GM23248 (cell line): ENCODE data around the gene KSR2. TPM values are rescaled to one million over a fixed set of nuclear protein-coding genes. Genes with fewer than 3 reads are reported as not detected.
"Not testable (repeated sequence)": the region's sequence is repeated elsewhere in the genome, so short reads cannot be mapped to it uniquely, and the experiment has no call there.

Experiments
- DNase-seq: peaks from one replicate; pipeline ENCODE4 v3.0.0-alpha.2; 2015
- H2AFZ ChIP-seq: fragments of 200-600 bp; sonication (generic); 2 replicates; pipeline ENCODE4 v1.6.1; 2016; ENCODE audit warnings: antibody characterized with exemption
- H3F3A ChIP-seq: fragments of 200-600 bp; sonication (generic); 2 replicates; pipeline ENCODE4 v1.6.1; 2016; ENCODE audit warnings: mild to moderate bottlenecking, antibody characterized with exemption, mixed run types; ENCODE audit not compliant: insufficient read depth
- H3K27ac ChIP-seq: fragments of 200-600 bp; sonication (generic); 2 replicates; pipeline ENCODE4 v1.5.1; 2016; ENCODE audit warnings: mild to moderate bottlenecking
- H3K27me3 ChIP-seq: fragments of 200-600 bp; sonication (generic); replicated peaks from 2 replicates; pipeline ENCODE4 v1.6.1; 2016; ENCODE audit warnings: mild to moderate bottlenecking; ENCODE audit not compliant: insufficient read depth
- H3K36me3 ChIP-seq: fragments of 200-600 bp; sonication (generic); 2 replicates; pipeline ENCODE4 v1.6.1; 2016; ENCODE audit warnings: low read depth, mild to moderate bottlenecking
- H3K4me1 ChIP-seq: fragments of 200-600 bp; sonication (generic); 2 replicates; pipeline ENCODE4 v1.6.1; 2016; ENCODE audit warnings: mild to moderate bottlenecking; ENCODE audit not compliant: insufficient read depth
- H3K4me2 ChIP-seq: fragments of 200-600 bp; sonication (generic); one replicate; pipeline ENCODE4 v1.6.1; 2016; ENCODE audit warnings: mild to moderate bottlenecking; ENCODE audit not compliant: unreplicated experiment
- H3K4me3 ChIP-seq: fragments of 200-600 bp; sonication (generic); 2 replicates; pipeline ENCODE4 v1.5.1; 2016; ENCODE audit warnings: mild to moderate bottlenecking
- H3K79me2 ChIP-seq: fragments of 200-600 bp; sonication (generic); 2 replicates; pipeline ENCODE4 v1.6.1; 2016; ENCODE audit warnings: mild to moderate bottlenecking; ENCODE audit not compliant: insufficient read depth
- H3K9ac ChIP-seq: fragments of 200-600 bp; sonication (generic); 2 replicates; pipeline ENCODE4 v1.6.1; 2016; ENCODE audit warnings: mild to moderate bottlenecking
- H3K9me2 ChIP-seq: fragments of 200-600 bp; sonication (generic); 2 replicates; pipeline ENCODE4 v1.6.1; 2016; ENCODE audit warnings: mixed run types, mild to moderate bottlenecking, moderate library complexity; ENCODE audit not compliant: insufficient read depth
- H3K9me3 ChIP-seq: fragments of 200-600 bp; sonication (generic); one replicate; pipeline ENCODE4 v1.6.1; 2017; ENCODE audit warnings: low read depth
- H4K20me1 ChIP-seq: fragments of 200-600 bp; sonication (generic); 2 replicates; pipeline ENCODE4 v1.6.0; 2016; ENCODE audit not compliant: insufficient read depth
- EZH2 ChIP-seq: fragments of 200-600 bp; sonication (generic); IDR thresholded peaks from 2 replicates; pipeline ENCODE4 v1.6.1; 2018; ENCODE audit warnings: antibody characterized with exemption, mild to moderate bottlenecking; ENCODE audit not compliant: insufficient read depth, poor library complexity, severe bottlenecking
- EZH2phosphoT487 ChIP-seq: fragments of 200-600 bp; sonication (generic); IDR thresholded peaks from 2 replicates; pipeline ENCODE4 v1.6.1; 2018; ENCODE audit warnings: antibody characterized with exemption, moderate library complexity, mild to moderate bottlenecking, low read depth; ENCODE audit not compliant: insufficient read depth
- WGBS, 2 experiments: methylation state at CpG; one replicate each; pipeline ENCODE4 v1.1.6; 2015 to 2017; ENCODE audit warnings: low lambda C conversion rate in 2 of 2, low coverage in 1 of 2; ENCODE audit errors: missing lambda C conversion rate in 2 of 2; 5-methylcytosine and 5-hydroxymethylcytosine counted together
- in situ Hi-C: fragments of 300-500 bp; cut with MboI; formaldehyde crosslinking; loops from 2 replicates; pipeline ENCODE4 v1.15.0; 2020
- polyA plus RNA-seq: library from polyadenylated mRNA; unstranded; fragments of >200 nt; fragmentation: Nextera tagmentation; extraction: Ambion mirVana; gene quantifications from 2 replicates; pipeline ENCODE4 v1.2.1, GENCODE V29; 2016
- total RNA-seq: library from RNA; depleted of rRNA; stranded (reverse); fragments of >200 nt; shearing (Covaris generic); gene quantifications from 2 replicates; pipeline ENCODE4 v1.2.3, GENCODE V29; 2014

KSR2 gene
- total and polyA plus RNA-seq, 2 experiments from 2014 or later: not detected

GRCh38 chr12:117641885-117642284, 326.9 kb downstream of the KSR2 start:
- Histone ChIP-seq H3K9me2 (no peaks in the 10 kb centered on the region), H3K27me3 (no peaks in the 10 kb centered on the region), H3K4me3 (no peak overlapping the region), H3K36me3 (no peaks in the 10 kb centered on the region), H4K20me1 (no peaks in the 10 kb centered on the region), H3K9ac (no peak overlapping the region), H3K9me3 (no peaks in the 10 kb centered on the region), H3F3A (no peaks in the 10 kb centered on the region), H2AFZ (no peak overlapping the region), H3K4me1 (no peaks in the 10 kb centered on the region), H3K27ac (no peak overlapping the region), H3K4me2 (no peak overlapping the region), H3K79me2 (no peaks in the 10 kb centered on the region)
- no peak for TF ChIP-seq EZH2
- TF ChIP-seq EZH2phosphoT487: no peak
- DNase-seq: no peak
- 51% methylated on average over 7 of the region's 7 CpGs for WGBS, 2 experiments
- in situ Hi-C loops: no loop called here

GRCh38 chr12:117640511-117640910, 328.3 kb downstream of the KSR2 start:
- no peak overlapping the region for H3K4me2 ChIP-seq
- no peaks in the 10 kb centered on the region for H4K20me1 ChIP-seq

GRCh38 chr12:117629454-117629853, 339.3 kb downstream of the KSR2 start:
- Histone ChIP-seq H3K79me2 (no peaks in the 10 kb centered on the region), H2AFZ (no peak overlapping the region), H3K36me3 (no peaks in the 10 kb centered on the region), H3K4me1 (no peaks in the 10 kb centered on the region), H3K27ac (no peak overlapping the region), H3K9ac (no peak overlapping the region), H3K4me2 (no peak overlapping the region), H3K4me3 (no peak overlapping the region), H4K20me1 (no peaks in the 10 kb centered on the region), H3K9me2 (no peaks in the 10 kb centered on the region), H3K9me3 (no peaks in the 10 kb centered on the region), H3F3A (no peaks in the 10 kb centered on the region), H3K27me3 (no peaks in the 10 kb centered on the region)
- WGBS, 2 experiments: 3 to 12% methylated on average over 2 of the region's 2 CpGs
- no peak for TF ChIP-seq EZH2phosphoT487
- TF ChIP-seq EZH2: no peak
- in situ Hi-C loops: no loop called here
- no peak for DNase-seq

More at GRCh38 chr12:117640511-117640910, 328.3 kb downstream of the KSR2 start:
- H3K79me2 ChIP-seq: no peaks in the 10 kb centered on the region
- no peaks in the 10 kb centered on the region for H3K36me3 ChIP-seq
- no peak overlapping the region for H3K27ac ChIP-seq
- H3K9ac ChIP-seq: no peak overlapping the region
- no peak for DNase-seq
- H3K9me3 ChIP-seq: no peaks in the 10 kb centered on the region
- H3K9me2 ChIP-seq: no peaks in the 10 kb centered on the region
- no peaks in the 10 kb centered on the region for H3K4me1 ChIP-seq
- TF ChIP-seq EZH2phosphoT487 (no peak), EZH2 (no peak)
- no peaks in the 10 kb centered on the region for H3F3A ChIP-seq
- no peaks in the 10 kb centered on the region for H3K27me3 ChIP-seq
- WGBS, 2 experiments: 42 to 44% methylated on average over 6 of the region's 6 CpGs
- H2AFZ ChIP-seq: no peak overlapping the region
- in situ Hi-C loops: no loop called here
- no peak overlapping the region for H3K4me3 ChIP-seq

- H3K9me2 ChIP-seq, DNase-seq, H3K27me3 ChIP-seq, in situ Hi-C loops, H2AFZ ChIP-seq, H4K20me1 ChIP-seq, H3K79me2 ChIP-seq, H3K9me3 ChIP-seq, H3K4me2 ChIP-seq, H3K36me3 ChIP-seq, H3K4me1 ChIP-seq, H3F3A ChIP-seq, H3K4me3 ChIP-seq, H3K9ac ChIP-seq, H3K27ac ChIP-seq: not testable (repeated sequence)
- WGBS, 2 experiments: 62 to 65% methylated on average over 7 of the region's 7 CpGs
Observed at GRCh38 chr12:117628711-117629110, 340.1 kb downstream of the KSR2 start.

GRCh38 chr12:117622741-117623140, 346.0 kb downstream of the KSR2 start:
- no peaks in the 10 kb centered on the region for H3K79me2 ChIP-seq
- no peak overlapping the region for H3K27ac ChIP-seq
- H3K9me2 ChIP-seq: no peaks in the 10 kb centered on the region
- no peaks in the 10 kb centered on the region for H4K20me1 ChIP-seq
- no peaks in the 10 kb centered on the region for H3K4me1 ChIP-seq
- no peak overlapping the region for H2AFZ ChIP-seq
- H3K4me2 ChIP-seq: no peak overlapping the region
- DNase-seq: no peak
- no peaks in the 10 kb centered on the region for H3F3A ChIP-seq
- WGBS, 2 experiments: 70 to 91% methylated on average over 1 of the region's 1 CpG
- H3K9ac ChIP-seq: no peak overlapping the region
- TF ChIP-seq EZH2 (no peak), EZH2phosphoT487 (no peak)
- no peak overlapping the region for H3K4me3 ChIP-seq
- in situ Hi-C loops: no loop called here
- H3K9me3 ChIP-seq: no peaks in the 10 kb centered on the region
- no peaks in the 10 kb centered on the region for H3K36me3 ChIP-seq
- H3K27me3 ChIP-seq: no peaks in the 10 kb centered on the region
